Measurements from ENCODE around the gene RAB38. TPM values are rescaled to one million over a fixed set of nuclear protein-coding genes. Genes with fewer than 3 reads are reported as not detected.

RAB38 gene
- total and polyA plus RNA-seq, 2 donors from 2014 or later: 5.2 to 8.1 TPM

DNA sequence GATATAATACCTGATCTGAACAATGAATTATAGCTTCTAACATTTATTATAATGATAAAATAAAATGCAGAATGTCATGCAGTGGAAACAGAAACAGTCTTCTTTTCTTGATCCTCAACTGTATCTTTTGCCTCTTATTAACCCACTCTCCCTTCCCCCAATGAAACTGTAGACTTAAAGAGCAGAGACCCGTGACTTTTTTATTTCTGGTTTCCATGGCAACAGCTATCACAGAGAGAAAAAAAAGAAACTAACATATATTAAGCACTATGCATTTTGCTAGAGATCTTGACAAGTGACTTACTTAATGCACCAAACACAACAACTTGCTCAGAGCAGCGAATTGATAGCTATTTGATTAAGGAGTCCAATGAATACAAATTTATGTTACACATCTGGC, 69.3 kb downstream of the RAB38 start:
- H3K36me3 ChIP-seq (ENCODE audit: control insufficient read depth in 2 of 3, insufficient read depth in 3 of 3, low read length in 3 of 3): no peaks in the 10 kb centered on the region
- peaks cover 0 to 5% (median 4%) of the 10 kb centered on the region in 3 donors for H3K4me1 ChIP-seq (ENCODE audit: control insufficient read depth in 2 of 3, insufficient read depth in 2 of 3, low read depth in 1 of 3, low read length in 3 of 3)
- H3K27ac ChIP-seq (ENCODE audit: low read depth in 2 of 2, low read length in 2 of 2): no peak overlapping the region
- no peak for FAIRE-seq
- no peaks in the 10 kb centered on the region for H3K9me3 ChIP-seq (ENCODE audit: control insufficient read depth in 2 of 3, insufficient read depth in 1 of 3, low read length in 3 of 3)
- TF ChIP-seq, protein P1, sequence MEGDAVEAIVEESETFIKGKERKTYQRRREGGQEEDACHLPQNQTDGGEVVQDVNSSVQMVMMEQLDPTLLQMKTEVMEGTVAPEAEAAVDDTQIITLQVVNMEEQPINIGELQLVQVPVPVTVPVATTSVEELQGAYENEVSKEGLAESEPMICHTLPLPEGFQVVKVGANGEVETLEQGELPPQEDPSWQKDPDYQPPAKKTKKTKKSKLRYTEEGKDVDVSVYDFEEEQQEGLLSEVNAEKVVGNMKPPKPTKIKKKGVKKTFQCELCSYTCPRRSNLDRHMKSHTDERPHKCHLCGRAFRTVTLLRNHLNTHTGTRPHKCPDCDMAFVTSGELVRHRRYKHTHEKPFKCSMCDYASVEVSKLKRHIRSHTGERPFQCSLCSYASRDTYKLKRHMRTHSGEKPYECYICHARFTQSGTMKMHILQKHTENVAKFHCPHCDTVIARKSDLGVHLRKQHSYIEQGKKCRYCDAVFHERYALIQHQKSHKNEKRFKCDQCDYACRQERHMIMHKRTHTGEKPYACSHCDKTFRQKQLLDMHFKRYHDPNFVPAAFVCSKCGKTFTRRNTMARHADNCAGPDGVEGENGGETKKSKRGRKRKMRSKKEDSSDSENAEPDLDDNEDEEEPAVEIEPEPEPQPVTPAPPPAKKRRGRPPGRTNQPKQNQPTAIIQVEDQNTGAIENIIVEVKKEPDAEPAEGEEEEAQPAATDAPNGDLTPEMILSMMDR (IDR thresholded peaks at IDR 0.05; ENCODE audit: borderline replicate concordance, extremely low read depth, insufficient read depth): no peak
- no peak overlapping the region for H3K4me3 ChIP-seq (ENCODE audit: low read length in 3 of 3)
- no peak overlapping the region for H3K9ac ChIP-seq (ENCODE audit: low read length in 3 of 3)
- intact Hi-C loops (cut with DNase I): no loop called here
- no peaks in the 10 kb centered on the region for H3K27me3 ChIP-seq (ENCODE audit: control insufficient read depth, insufficient read depth, low read length)
- peak in 2 of 5 donors; percentile 70 to 80 for DNase-seq

DNA sequence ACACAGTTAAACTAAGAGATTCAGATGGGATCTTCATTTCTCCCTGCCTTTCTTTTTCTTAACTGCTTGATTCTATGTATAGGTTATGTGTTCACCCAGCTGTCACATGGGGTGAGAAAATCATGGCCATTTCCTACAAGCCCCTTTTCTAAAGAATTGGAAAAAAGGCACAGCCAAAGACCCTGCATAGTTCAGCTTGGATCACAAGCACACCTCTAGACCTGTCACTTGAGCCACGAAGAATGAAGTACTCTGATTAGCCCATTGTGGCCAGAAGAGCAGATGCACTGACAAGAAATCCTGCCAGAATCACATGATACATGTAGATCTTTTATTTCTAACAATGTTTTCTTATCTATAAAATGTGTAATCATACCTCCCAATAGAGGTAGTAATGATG, 69.7 kb downstream of the RAB38 start:
- intact Hi-C loops (cut with DNase I): no loop called here
- FAIRE-seq (no peak), DNase-seq (no peak)
- TF ChIP-seq, protein P1 (IDR thresholded peaks at IDR 0.05; ENCODE audit: borderline replicate concordance, extremely low read depth, insufficient read depth): no peak
- no peaks in the 10 kb centered on the region for H3K9me3 ChIP-seq (ENCODE audit: control insufficient read depth in 2 of 3, insufficient read depth in 1 of 3, low read length in 3 of 3)
- H3K4me1 ChIP-seq (ENCODE audit: control insufficient read depth in 2 of 3, insufficient read depth in 2 of 3, low read depth in 1 of 3, low read length in 3 of 3): peaks cover 0 to 5% (median 4%) of the 10 kb centered on the region in 3 donors
- no peak overlapping the region for H3K4me3 ChIP-seq (ENCODE audit: low read length in 3 of 3)
- no peak overlapping the region for H3K27ac ChIP-seq (ENCODE audit: low read depth in 2 of 2, low read length in 2 of 2)
- H3K9ac ChIP-seq (ENCODE audit: low read length in 3 of 3): no peak overlapping the region
- H3K27me3 ChIP-seq (ENCODE audit: control insufficient read depth, insufficient read depth, low read length): no peaks in the 10 kb centered on the region
- H3K36me3 ChIP-seq (ENCODE audit: control insufficient read depth in 2 of 3, insufficient read depth in 3 of 3, low read length in 3 of 3): no peaks in the 10 kb centered on the region

DNA sequence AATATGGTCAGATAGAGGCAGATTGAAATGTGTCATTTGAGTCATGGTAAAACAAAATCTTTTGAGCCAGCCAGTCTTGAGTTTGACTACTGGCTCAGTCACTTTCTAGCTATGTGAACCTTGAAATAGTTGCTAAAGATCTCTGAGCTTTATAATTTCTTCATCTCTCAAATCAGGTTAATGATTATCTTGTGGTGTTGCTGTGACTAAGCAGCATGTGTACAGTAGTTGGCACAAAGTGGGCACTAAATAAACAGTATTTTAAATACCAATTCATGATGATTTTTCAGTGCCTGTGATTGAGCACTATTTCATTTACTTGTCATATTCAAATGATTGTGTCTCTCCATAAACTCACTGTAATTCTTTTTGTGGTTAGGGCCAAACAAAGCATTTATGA, 70.8 kb downstream of the RAB38 start:
- no peaks in the 10 kb centered on the region for H3K27me3 ChIP-seq (ENCODE audit: control insufficient read depth, insufficient read depth, low read length)
- H3K36me3 ChIP-seq (ENCODE audit: control insufficient read depth in 2 of 3, insufficient read depth in 3 of 3, low read length in 3 of 3): no peaks in the 10 kb centered on the region
- peaks cover 0 to 5% (median 4%) of the 10 kb centered on the region in 3 donors for H3K4me1 ChIP-seq (ENCODE audit: control insufficient read depth in 2 of 3, insufficient read depth in 2 of 3, low read depth in 1 of 3, low read length in 3 of 3)
- H3K9me3 ChIP-seq (ENCODE audit: control insufficient read depth in 2 of 3, insufficient read depth in 1 of 3, low read length in 3 of 3): no peaks in the 10 kb centered on the region
- no peak overlapping the region for H3K9ac ChIP-seq (ENCODE audit: low read length in 3 of 3)
- intact Hi-C loops (cut with DNase I): no loop called here
- no peak for DNase-seq
- TF ChIP-seq, protein P1 (IDR thresholded peaks at IDR 0.05; ENCODE audit: borderline replicate concordance, extremely low read depth, insufficient read depth): no peak
- FAIRE-seq: peak; percentile 66
- no peak overlapping the region for H3K4me3 ChIP-seq (ENCODE audit: low read length in 3 of 3)
- peak overlapping the region in 1 of 2 donors; percentile 43 for H3K27ac ChIP-seq (ENCODE audit: low read depth in 2 of 2, low read length in 2 of 2)
